HEK293T (cell line): Measurements from ENCODE around the gene CIDEB.

Source experiments
- CTCF ChIA-PET: fragments of 350-600 bp; formaldehyde crosslinking; extraction: SDS; loops from one replicate; lab custom pipeline; 2021; ENCODE audit warnings: antibody characterized with exemption, inconsistent platforms; lab: Yijun Ruan, JAX
- POLR2A ChIA-PET: fragments of 350-600 bp; formaldehyde crosslinking; extraction: SDS; loops from one replicate; lab custom pipeline; 2020; ENCODE audit warnings: antibody characterized with exemption, inconsistent platforms; lab: Yijun Ruan, JAX
- DNase-seq: peaks from one replicate; pipeline ENCODE4 v3.0.0; 2012; ENCODE audit warnings: mixed read lengths; ENCODE audit errors: extremely low spot score
- ARNT ChIP-seq: fragments of 450-650 bp; IDR thresholded peaks from 2 replicates; pipeline ENCODE4 v1.6.1; 2017; ENCODE audit warnings: mild to moderate bottlenecking
- BHLHE40 ChIP-seq: fragments of 450-650 bp; IDR thresholded peaks from 2 replicates; pipeline ENCODE4 v1.6.1; 2016; ENCODE audit warnings: mild to moderate bottlenecking, moderate library complexity, borderline replicate concordance
- CTBP1 ChIP-seq: fragments of 450-650 bp; IDR thresholded peaks from 2 replicates; pipeline ENCODE4 v1.6.1; 2016; ENCODE audit warnings: borderline replicate concordance
- ELF4 ChIP-seq: fragments of 450-650 bp; IDR thresholded peaks from 2 replicates; pipeline ENCODE4 v1.6.1; 2017; ENCODE audit warnings: antibody characterized with exemption
- FOXA1 ChIP-seq: fragments of 450-650 bp; IDR thresholded peaks from 2 replicates; pipeline ENCODE4 v1.6.1; 2016; ENCODE audit warnings: mild to moderate bottlenecking
- FOXK2 ChIP-seq: fragments of 450-650 bp; IDR thresholded peaks from 2 replicates; pipeline ENCODE4 v1.6.1; 2016; ENCODE audit warnings: mild to moderate bottlenecking
- FOXM1 ChIP-seq: fragments of 450-650 bp; IDR thresholded peaks from 2 replicates; pipeline ENCODE4 v1.6.1; 2017; ENCODE audit warnings: mild to moderate bottlenecking, borderline replicate concordance
- HDGF ChIP-seq: fragments of 450-650 bp; IDR thresholded peaks from 2 replicates; pipeline ENCODE4 v1.6.1; 2017; ENCODE audit warnings: antibody characterized with exemption, borderline replicate concordance
- L3MBTL2 ChIP-seq: fragments of 450-650 bp; conservative IDR thresholded peaks from 2 replicates; pipeline ENCODE4 v1.6.1; 2016; ENCODE audit warnings: mild to moderate bottlenecking
- LEF1 ChIP-seq: fragments of 450-650 bp; IDR thresholded peaks from 2 replicates; pipeline ENCODE4 v1.6.1; 2017; ENCODE audit warnings: mild to moderate bottlenecking, borderline replicate concordance
- NFRKB ChIP-seq: fragments of 450-650 bp; IDR thresholded peaks from 2 replicates; pipeline ENCODE4 v1.6.1; 2016; ENCODE audit warnings: mild to moderate bottlenecking, moderate library complexity
- SP1 ChIP-seq: fragments of 450-650 bp; IDR thresholded peaks from 2 replicates; pipeline ENCODE4 v1.6.1; 2017
- SUZ12 ChIP-seq: fragments of 450-650 bp; IDR thresholded peaks from 2 replicates; pipeline ENCODE4 v1.6.1; 2016; ENCODE audit warnings: mild to moderate bottlenecking
- TARDBP ChIP-seq: fragments of 450-650 bp; IDR thresholded peaks from 2 replicates; pipeline ENCODE4 v1.6.1; 2016
- ZNF384 ChIP-seq: fragments of 450-650 bp; IDR thresholded peaks from 2 replicates; pipeline ENCODE4 v1.6.1; 2016
- TF ChIP-seq, protein P1 (sequence below): fragments of 450-650 bp; IDR thresholded peaks from 2 replicates; pipeline ENCODE4 v1.6.1; 2016

Gene CIDEB

DNA sequence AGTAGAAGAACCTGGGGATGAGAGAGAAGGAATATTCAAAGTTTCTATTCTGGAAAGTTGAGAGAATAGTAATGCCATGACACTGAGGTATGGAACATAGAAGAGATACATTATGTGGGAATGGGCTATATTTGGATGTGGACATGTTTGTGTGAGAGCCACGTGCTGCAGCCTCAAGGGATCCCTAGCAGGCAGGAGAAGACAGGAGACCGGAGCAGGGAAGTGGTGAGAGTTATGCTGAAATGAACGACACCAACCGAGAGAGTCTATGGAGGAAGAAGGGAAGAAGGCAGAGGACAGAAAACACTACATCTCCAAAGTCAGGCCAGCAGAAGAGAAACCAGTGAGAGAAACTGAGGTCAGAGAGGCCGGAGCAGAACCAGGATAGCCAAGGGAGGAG, 42.0 kb upstream of the CIDEB start:
- no peak for DNase-seq
- no peak for TF ChIP-seq TARDBP
- no peak for TF ChIP-seq FOXM1
- no peak for TF ChIP-seq SP1
- TF ChIP-seq LEF1: no peak
- TF ChIP-seq ARNT: no peak
- TF ChIP-seq FOXK2: no peak
- ChIA-PET CTCF (interaction anchor here (1.5 kb wide), 1 partner anchor 16 kb away, joined by 4 read pairs; no protein-coding TSS in a partner anchor), POLR2A (interaction anchor here (0.7 kb wide), 1 partner anchor 234 kb away, joined by 3 read pairs; no protein-coding TSS in a partner anchor)

DNA sequence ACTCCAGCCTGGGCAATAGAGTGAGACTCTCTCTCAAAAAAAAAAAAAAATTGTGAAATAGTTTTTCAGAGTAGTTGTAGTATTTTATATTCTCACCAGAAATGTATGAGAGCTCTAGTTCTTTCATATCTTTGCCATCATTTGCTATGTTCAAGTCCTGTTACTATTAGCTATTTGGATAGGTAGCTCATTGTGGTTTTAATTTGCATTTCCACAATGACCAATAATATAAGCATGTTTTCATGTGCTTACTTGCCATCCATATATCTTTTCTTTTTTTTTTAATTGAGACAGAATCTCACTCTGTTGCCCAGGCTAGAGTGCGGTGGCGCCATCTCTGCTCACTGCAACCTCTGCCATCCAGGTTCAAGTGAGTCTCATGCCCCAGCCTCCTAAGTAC, 40.4 kb upstream of the CIDEB start:
- DNase-seq: no peak
- CTCF ChIA-PET: interaction anchor here (0.7 to 3.7 kb wide), 3 partner anchors 38 to 268 kb away, joined by 3 to 17 read pairs (median 6); no protein-coding TSS in a partner anchor
- POLR2A ChIA-PET: no interaction called here
- TF ChIP-seq ZNF384 (no peak), FOXK2 (no peak), BHLHE40 (no peak), LEF1 (no peak), HDGF (no peak), FOXA1 (no peak), L3MBTL2 (no peak), CTBP1 (no peak), SP1 (no peak), ELF4 (no peak), ARNT (no peak), FOXM1 (no peak), SUZ12 (no peak), TARDBP (no peak), NFRKB (no peak)
- TF ChIP-seq, protein P1, sequence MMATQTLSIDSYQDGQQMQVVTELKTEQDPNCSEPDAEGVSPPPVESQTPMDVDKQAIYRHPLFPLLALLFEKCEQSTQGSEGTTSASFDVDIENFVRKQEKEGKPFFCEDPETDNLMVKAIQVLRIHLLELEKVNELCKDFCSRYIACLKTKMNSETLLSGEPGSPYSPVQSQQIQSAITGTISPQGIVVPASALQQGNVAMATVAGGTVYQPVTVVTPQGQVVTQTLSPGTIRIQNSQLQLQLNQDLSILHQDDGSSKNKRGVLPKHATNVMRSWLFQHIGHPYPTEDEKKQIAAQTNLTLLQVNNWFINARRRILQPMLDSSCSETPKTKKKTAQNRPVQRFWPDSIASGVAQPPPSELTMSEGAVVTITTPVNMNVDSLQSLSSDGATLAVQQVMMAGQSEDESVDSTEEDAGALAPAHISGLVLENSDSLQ: no peak

DNA sequence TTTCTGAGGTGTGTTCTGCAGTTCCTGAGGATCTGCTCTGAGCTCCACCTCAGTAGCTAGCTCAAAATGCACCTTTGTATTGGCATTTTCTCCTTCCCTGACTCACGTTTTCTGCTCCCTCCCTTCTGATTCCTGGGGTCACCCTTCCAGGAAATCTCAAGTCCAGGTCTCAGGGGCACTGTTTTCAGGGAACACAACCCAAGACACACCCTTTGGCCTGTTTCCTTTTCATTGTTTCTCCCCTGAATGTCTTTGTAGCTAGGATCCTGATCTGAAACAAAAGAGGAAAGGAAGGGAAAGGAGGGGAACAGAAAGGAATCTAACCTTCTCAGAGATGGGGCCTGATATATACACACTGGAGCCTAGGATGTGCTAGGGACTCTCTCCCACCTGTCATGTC, 39.4 kb upstream of the CIDEB start:
- ChIA-PET POLR2A (interaction anchor here (0.7 to 1.2 kb wide), 2 partner anchors 9 to 85 kb away, joined by 3 read pairs; no protein-coding TSS in a partner anchor), CTCF (interaction anchor here (1.5 to 3.7 kb wide), 3 partner anchors 11 to 85 kb away, joined by 3 to 17 read pairs (median 4); no protein-coding TSS in a partner anchor)
- no peak for DNase-seq
- TF ChIP-seq TARDBP: no peak
- TF ChIP-seq L3MBTL2: no peak
- no peak for TF ChIP-seq LEF1
- no peak for TF ChIP-seq ELF4
- no peak for TF ChIP-seq BHLHE40

DNA sequence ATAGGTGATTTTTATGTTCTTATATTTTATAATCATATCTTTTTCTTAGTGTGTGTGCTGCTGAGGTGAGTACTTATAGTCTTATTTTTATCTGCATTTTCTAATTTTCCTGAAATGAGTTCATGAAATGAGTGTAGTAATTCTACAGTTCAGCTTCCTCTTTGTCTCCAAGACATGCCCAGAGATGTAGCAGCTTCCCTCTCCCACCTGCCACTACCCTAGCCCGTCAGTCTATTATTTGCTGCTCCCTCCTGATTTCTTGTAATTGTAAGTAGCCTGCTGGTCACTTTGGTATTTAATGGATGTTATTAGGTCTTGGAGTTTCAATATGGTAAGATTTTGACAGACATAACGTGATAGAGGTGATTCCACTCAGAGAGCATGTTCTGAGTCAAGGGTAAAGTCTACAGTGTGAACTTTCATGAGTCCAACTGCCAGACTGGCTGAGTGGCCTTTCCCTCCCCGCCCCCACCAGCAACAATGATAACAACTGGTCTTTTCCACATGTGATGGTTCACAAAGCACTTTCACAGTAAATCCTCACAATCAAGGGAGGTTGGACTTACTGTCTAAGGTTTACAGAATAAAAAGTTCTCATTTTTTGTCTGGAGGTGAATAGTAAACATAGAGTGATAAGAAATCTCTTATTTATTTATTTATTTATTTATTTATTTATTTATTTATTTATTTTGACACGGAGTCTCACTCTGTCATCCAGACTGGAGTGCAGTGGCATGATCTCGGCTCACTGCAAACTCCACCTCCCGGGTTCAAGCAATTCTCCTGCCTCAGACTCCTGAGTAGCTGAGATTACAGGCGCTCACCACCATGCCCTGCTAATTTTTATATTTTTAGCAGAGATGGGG, 36.3 kb upstream of the CIDEB start:
- no peak for TF ChIP-seq FOXM1
- TF ChIP-seq ZNF384: no peak
- TF ChIP-seq ARNT: no peak
- TF ChIP-seq LEF1: no peak
- no peak for TF ChIP-seq NFRKB
- TF ChIP-seq L3MBTL2: no peak
- POLR2A ChIA-PET: interaction anchor here (1.4 kb wide), 1 partner anchor 86 kb away, joined by 3 read pairs; the partner anchor contains the start of genes CBLN3 and KHNYN
- CTCF ChIA-PET: interaction anchor here (1.0 to 3.7 kb wide), 2 partner anchors 11 to 88 kb away, joined by 6 to 17 read pairs; no protein-coding TSS in a partner anchor
- DNase-seq: no peak

DNA sequence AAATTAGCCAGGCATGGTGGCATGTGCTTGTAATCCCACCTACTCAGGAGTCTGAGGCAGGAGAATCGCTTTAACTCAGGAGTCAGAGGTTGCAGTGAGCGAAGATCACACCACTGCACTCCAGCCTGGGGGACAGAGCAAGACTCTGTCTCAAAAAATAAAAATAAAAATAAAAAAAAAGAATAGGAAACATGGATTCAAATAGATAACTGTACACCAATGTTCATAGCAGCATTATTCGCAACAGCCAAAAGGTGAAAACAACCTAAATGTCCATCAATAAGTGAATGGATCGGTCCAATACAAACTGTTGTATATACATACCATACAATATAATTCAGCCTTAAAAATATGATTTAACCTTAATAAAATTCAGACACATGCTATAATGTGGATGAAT, 35.1 kb upstream of the CIDEB start:
- DNase-seq: no peak
- CTCF ChIA-PET: interaction anchor here (1.0 to 2.2 kb wide), 2 partner anchors 9 to 88 kb away, joined by 6 to 12 read pairs; no protein-coding TSS in a partner anchor
- no peak for TF ChIP-seq ZNF384
- TF ChIP-seq, protein P1: no peak
- POLR2A ChIA-PET: no interaction called here

DNA sequence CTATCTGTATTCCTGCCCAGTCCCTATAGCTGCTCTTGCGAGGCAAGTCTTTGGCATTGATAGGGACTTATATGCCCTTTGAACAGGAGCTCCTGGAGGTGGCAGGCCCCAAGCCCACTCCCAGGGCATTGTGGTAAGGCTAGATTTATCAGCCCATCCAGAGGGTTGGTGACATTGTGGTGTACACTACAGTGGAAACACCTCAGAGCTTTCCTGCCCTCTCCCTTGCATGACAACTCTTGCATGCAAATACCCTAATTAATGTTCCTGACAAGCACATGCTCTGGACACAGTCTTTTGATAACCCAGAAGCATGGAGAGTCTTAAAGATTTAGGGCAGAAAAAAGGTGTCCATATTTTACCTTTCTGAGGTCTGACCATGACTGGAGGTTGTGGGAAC, 32.8 kb upstream of the CIDEB start:
- CTCF ChIA-PET: interaction anchor here (1.1 to 2.2 kb wide), 3 partner anchors 32 to 96 kb away, joined by 4 to 12 read pairs (median 5); no protein-coding TSS in a partner anchor

More for the DNA sequence above, 32.8 kb upstream of the CIDEB start:
- no peak for DNase-seq
- POLR2A ChIA-PET: interaction anchor here (0.8 to 1.0 kb wide), 2 partner anchors 11 to 101 kb away, joined by 3 read pairs; no protein-coding TSS in a partner anchor
- no peak for TF ChIP-seq BHLHE40
- no peak for TF ChIP-seq NFRKB
- TF ChIP-seq SP1: no peak
- TF ChIP-seq, protein P1: no peak
- no peak for TF ChIP-seq L3MBTL2
- TF ChIP-seq TARDBP: no peak
- no peak for TF ChIP-seq FOXM1
- TF ChIP-seq FOXK2: no peak
- TF ChIP-seq HDGF: no peak
- no peak for TF ChIP-seq ARNT
- TF ChIP-seq CTBP1: no peak
- no peak for TF ChIP-seq FOXA1
